Measurements from ENCODE around the gene LEMD2.

The LEMD2 gene

DNA sequence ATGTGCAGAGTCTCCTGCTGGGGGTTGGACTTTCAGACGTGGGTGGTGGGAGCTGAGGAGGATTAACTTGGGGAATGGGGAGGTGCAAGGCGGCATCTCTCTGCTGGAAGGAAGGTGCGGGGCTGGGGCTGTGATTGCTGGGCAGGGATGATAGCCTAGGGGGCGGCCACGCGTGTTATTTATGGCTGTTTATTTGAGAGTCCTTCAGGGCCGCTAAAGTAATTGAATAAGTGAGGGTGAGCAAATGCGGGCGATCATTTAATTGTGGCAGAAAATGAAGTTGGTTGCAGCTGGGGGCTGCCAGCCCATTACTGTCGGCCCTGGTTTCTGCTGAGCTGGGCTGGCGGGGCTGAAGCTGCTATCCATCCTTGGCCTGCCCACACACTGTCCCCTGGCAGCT is 34.7 kb downstream of the LEMD2 start:
- DNase-seq: peak; percentile 46

GRCh38 chr6:33752646-33753015 is 36.3 kb downstream of the LEMD2 start:
- no peak for DNase-seq

DNA sequence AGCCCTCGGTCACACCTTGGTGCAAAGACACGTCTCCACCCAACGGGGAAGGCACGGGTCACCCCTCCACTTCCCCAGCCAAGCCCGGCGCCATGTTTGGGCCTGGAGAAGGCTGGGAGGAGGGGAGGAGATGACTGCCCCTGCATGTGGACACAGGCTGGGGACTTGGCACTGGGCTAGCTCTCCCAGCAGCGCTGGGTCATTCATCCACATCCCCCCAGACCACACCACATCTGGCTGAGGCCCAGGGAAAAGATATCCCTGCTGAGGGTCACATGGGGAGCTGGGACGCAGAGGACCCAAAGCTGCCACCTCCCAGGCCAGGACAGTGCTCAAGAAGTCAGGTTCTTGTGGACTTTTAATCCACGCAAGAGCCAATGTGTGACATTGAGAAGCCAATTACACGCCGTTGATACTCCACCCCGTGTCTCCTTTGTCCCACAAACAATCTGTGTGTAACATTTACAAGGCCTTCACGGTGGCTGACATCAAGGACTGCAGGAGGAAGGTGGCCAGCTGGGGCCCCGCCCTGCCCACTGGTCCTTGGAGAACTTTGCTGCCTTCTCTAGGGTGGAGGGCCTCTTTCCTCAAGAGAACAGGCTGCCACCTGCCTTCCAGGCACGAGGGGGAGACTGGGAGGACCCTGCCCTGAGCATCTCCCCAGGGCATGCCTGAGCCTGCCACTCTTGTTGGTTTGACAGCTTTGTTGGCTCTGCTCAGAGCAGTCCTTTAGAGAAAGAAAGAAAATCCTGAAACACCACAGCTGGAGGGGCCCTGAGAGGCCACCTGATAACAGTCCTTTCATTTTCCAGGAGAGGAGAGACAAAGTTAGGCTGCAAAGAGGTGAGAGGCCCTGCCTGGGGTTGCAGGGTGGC is 36.9 kb downstream of the LEMD2 start:
- no peak for DNase-seq

GRCh38 chr6:33750244-33750991 is 38.5 kb downstream of the LEMD2 start:
- no peak for DNase-seq

- no peak for DNase-seq
These were observed 39.5 kb downstream of the LEMD2 start for GRCh38 chr6:33749401-33749800.

GRCh38 chr6:33748841-33749240 is 40.1 kb downstream of the LEMD2 start:
- no peak for DNase-seq

GRCh38 chr6:33747823-33748222 is 41.1 kb downstream of the LEMD2 start:
- no peak for DNase-seq

DNA sequence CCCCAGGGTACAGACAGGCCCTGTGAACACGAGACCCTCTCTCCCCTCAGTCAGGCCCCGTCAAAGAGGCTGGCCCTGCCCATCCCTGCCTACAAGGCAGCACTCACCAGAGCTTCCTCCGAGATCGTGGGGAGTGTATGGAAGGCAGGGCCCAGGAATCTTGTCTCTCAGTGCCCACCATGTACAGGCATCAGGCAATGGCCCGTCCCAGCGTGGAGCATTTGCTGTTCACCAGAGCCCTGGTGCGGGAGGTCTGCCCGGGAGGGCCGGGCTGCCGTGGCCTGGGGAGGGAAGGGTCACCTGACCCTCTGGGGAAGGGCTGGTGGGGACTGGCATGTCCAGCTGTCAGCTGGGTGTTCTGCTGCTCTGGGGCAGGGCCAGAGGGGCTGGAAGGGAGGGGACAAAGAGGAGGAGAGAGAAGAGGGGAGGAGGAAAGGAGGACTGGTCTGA is 42.3 kb downstream of the LEMD2 start, which contains the start of gene IP6K3:
IP6K3 (minus strand) TSS at position 255 of the 450 bp plus-strand sequence. CDS start 11,429 bp downstream, outside the sequence.
- no peak for DNase-seq

DNA sequence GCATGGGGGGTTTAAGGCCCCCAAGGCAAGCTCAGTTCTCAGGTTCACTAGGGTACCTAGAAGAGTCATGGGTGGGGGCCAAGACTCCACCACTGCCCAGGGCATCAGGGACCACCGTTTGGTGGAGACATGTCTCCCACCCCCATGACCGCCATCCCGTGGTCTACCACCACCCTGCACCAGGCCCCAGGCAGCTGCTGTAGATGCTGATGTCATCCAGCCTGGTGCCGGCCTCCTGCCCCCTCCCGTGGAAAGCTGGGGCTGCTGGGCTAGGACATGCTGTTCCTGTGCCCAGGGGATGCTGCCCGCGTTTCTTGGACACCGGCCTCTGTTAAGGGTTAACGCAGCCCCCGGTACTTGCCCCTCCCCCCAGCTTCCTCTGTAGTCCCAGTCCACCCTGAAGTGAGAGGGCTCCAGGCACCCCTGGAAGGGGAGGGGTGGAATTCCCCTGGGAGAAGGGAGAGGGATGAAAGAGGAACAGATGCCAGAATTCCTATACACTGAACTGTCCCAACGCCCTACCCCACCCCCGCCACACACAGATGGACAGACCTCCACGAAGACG is 42.8 kb downstream of the LEMD2 start:
- DNase-seq: no peak

DNA sequence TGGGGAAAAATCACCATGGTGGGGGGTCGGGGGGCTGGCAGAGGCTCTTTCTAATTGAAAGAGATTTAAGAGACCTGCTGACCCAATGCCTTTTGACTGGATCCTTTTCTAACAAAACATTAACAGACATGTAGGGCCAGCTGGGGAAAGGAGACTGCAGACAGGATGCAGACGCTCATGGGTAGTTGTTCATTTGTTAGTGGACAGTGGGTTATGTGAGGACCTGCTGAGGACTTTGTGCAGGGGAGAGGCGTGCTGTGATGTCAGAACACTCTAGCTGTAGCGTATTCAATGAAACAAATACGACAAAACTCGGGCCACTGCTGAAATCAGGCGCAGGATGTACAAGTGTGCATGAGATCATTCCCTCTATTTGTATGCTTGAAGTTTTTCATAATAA is 43.4 kb downstream of the LEMD2 start:
- no peak for DNase-seq

DNA sequence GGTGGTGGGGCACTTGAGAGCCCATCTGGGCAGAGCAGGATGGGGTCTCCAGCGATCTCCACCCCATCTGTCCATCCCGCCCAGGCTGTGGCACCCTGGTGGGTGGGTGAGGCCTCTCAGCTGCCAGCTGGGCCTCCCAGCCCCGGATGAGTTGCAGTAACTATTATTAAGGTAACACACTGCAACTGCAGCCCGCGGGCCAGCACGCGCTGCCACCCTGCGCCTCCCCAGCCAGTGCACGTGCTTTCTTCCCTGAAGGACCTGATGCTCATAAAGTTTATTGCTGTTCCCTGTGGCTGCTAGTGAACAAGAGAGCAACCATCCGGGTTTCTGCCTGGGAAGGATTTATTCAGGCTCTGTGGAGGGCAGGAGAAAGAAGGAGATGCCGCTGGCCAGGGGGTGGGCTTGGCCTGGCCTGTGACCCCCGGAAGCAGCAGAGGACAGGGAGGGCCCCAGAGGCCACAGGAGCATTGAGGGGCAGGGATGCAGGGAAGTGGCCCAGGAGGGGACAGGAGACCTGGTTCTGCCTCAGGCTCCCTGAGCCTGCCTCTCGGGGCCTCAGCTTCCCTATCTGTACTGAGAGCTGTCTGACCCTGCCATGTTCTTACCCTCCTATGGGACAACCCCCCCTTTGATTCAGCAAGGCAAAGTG is 43.9 kb downstream of the LEMD2 start:
- no peak for DNase-seq

- peak; percentile 65 for DNase-seq
These were observed 44.7 kb downstream of the LEMD2 start for GRCh38 chr6:33744001-33744848.

GRCh38 chr6:33742837-33743236 is 46.1 kb downstream of the LEMD2 start:
- DNase-seq: no peak

- DNase-seq: no peak
These were observed 46.8 kb downstream of the LEMD2 start for GRCh38 chr6:33742092-33742491.

- no peak for DNase-seq
These were observed 48.1 kb downstream of the LEMD2 start for GRCh38 chr6:33740794-33741193.

DNA sequence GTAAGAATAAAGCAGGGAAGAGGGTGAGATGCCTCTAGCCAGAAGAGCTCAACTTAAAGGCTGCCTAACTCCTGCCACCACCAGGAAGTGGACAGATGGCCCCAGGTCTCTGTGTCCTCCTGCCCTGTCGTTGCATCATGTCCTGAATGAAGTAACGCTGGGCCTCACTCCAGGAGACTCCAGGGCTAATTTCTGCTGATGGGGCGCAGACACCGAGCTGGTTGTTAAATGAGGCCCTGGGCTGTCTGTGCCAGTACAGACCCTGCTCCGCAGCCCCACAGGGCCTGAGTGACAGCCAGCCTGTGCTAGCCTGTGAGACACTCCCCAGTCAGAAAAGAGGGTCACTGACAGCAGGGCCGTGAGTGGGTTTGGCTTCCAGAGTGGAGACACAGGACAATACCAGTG is 48.7 kb downstream of the LEMD2 start:
- DNase-seq: no peak

- DNase-seq: no peak
These were observed 49.4 kb downstream of the LEMD2 start for GRCh38 chr6:33739571-33739970.

- DNase-seq: no peak
These were observed 50.1 kb downstream of the LEMD2 start for GRCh38 chr6:33738879-33739278.

GRCh38 chr6:33738153-33738552 is 50.8 kb downstream of the LEMD2 start:
- no peak for DNase-seq

- DNase-seq: no peak
These were observed 51.5 kb downstream of the LEMD2 start for GRCh38 chr6:33737267-33738026.

- DNase-seq: no peak
These were observed 53.7 kb downstream of the LEMD2 start for GRCh38 chr6:33735216-33735615.

DNA sequence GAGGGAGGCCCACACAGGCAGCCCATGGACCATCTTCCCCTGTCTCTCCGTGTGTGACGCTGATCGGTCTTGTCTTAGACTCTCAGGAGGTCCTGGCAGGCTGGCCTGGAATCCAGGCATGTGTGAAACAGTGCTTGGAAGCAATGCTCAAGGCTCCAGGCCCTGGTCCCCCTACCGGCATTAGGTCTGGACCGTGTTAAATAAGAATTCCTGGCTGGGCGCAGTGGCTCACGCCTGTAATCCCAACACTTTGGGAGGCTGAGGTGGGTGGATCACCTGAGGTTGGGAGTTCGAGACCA is 55.3 kb downstream of the LEMD2 start:
- DNase-seq: no peak
